Nephron progenitor cell (in vitro differentiated cells): Measurements from ENCODE around the gene TRIM62.
A peak's percentile ranks its signal among the peaks of the same experiment; 100 is the strongest.

Source experiments
- DNase-seq: peaks from one replicate; pipeline ENCODE4 v3.0.0; 2021
- H3K27ac Mint-ChIP-seq: 2 replicates; pipeline ENCODE4 v1.8.0; 2021; ENCODE audit warnings: mild to moderate bottlenecking, moderate library complexity, mixed read lengths
- H3K27me3 Mint-ChIP-seq: 2 replicates; pipeline ENCODE4 v1.8.0; 2021; ENCODE audit warnings: mild to moderate bottlenecking, low read depth, mixed read lengths; ENCODE audit not compliant: poor library complexity
- H3K36me3 Mint-ChIP-seq: 2 replicates; pipeline ENCODE4 v1.8.0; 2021; ENCODE audit warnings: low read depth, mixed read lengths
- H3K4me1 Mint-ChIP-seq: 2 replicates; pipeline ENCODE4 v1.8.0; 2021; ENCODE audit warnings: mixed read lengths
- H3K4me3 Mint-ChIP-seq: 2 replicates; pipeline ENCODE4 v1.8.0; 2021; ENCODE audit warnings: mild to moderate bottlenecking, moderate library complexity, mixed read lengths
- H3K9me3 Mint-ChIP-seq: 2 replicates; pipeline ENCODE4 v1.8.0; 2021; ENCODE audit warnings: mild to moderate bottlenecking, moderate library complexity, mixed read lengths
- TF ChIP-seq, protein P1 (sequence below): fragments of 200-600 bp; sonication (generic); IDR thresholded peaks from 2 replicates; pipeline ENCODE4 v1.5.0; 2021; ENCODE audit warnings: antibody characterized with exemption

The TRIM62 gene

DNA sequence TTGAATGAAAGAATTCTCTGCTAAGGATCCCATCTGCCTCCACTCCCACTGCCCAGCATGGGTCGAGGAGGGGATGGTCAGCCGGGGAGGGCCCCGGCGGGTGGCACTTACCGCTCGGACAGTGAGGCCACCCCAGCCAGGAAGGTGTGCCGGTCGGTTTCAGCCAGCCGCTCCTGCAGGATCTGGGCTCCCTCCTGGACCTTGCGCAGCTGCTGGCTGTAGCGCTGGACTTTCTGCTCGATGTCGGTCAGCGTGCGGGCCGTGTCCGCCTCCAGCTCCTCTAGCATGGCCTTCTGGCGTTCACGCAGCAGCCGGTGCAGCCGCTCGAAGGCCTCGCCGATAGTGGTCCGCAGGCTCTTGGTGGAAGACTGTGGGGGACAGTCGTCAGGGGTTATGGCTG, 22.3 kb downstream of the TRIM62 start:
- Mint-ChIP-seq H3K4me3 (no peak overlapping the region), H3K9me3 (no peaks in the 10 kb centered on the region), H3K27me3 (peaks cover 5% of the 10 kb centered on the region), H3K27ac (no peak overlapping the region), H3K36me3 (peaks cover 44% of the 10 kb centered on the region), H3K4me1 (peaks cover 65% of the 10 kb centered on the region)
- TF ChIP-seq, protein P1, sequence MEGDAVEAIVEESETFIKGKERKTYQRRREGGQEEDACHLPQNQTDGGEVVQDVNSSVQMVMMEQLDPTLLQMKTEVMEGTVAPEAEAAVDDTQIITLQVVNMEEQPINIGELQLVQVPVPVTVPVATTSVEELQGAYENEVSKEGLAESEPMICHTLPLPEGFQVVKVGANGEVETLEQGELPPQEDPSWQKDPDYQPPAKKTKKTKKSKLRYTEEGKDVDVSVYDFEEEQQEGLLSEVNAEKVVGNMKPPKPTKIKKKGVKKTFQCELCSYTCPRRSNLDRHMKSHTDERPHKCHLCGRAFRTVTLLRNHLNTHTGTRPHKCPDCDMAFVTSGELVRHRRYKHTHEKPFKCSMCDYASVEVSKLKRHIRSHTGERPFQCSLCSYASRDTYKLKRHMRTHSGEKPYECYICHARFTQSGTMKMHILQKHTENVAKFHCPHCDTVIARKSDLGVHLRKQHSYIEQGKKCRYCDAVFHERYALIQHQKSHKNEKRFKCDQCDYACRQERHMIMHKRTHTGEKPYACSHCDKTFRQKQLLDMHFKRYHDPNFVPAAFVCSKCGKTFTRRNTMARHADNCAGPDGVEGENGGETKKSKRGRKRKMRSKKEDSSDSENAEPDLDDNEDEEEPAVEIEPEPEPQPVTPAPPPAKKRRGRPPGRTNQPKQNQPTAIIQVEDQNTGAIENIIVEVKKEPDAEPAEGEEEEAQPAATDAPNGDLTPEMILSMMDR: no peak
- DNase-seq: no peak

DNA sequence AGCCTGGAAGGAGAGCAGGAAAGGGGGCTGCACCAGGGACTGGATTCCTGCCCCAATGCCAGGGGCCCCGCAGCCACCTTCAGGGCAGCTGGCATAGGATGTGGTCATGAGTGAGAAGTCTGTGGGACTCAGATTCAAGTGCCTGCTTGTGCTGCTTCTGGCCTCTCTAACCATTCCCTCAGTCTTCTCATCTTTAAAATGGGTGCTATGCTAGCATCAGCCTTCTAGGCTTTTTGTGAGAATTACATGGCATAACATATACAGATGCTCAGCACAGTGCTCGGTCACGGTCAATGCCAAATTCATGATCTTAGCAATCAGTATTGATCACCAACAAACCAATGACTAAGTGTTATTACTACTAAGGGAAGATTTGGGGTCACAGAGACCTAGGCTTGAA, 23.5 kb downstream of the TRIM62 start:
- peaks cover 61% of the 10 kb centered on the region for H3K4me1 Mint-ChIP-seq
- H3K27me3 Mint-ChIP-seq: peaks cover 5% of the 10 kb centered on the region
- no peak overlapping the region for H3K27ac Mint-ChIP-seq
- H3K4me3 Mint-ChIP-seq: no peak overlapping the region
- no peak for DNase-seq
- TF ChIP-seq, protein P1: no peak
- peaks cover 50% of the 10 kb centered on the region for H3K36me3 Mint-ChIP-seq
- H3K9me3 Mint-ChIP-seq: no peaks in the 10 kb centered on the region

DNA sequence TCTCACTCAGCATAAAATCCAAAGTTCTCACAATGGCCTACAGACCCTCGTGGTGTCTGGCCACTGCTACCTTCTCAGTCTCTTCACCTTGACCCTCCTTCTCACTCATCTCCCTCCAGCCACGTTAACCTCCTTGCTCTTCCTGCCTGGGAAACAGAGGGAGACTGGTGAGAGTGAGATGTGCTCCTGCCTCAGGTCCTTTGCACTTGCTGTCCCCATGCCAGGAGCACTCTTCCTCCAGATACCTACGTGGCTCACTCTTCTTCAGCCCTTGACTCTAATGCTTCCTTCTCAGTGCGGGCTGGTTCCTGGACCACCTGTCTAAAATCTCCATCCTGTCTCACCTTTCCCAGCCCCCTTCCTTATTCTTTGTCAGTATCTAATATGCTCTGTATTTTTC, 24.7 kb downstream of the TRIM62 start:
- Mint-ChIP-seq H3K4me1 (peaks cover 61% of the 10 kb centered on the region), H3K9me3 (no peaks in the 10 kb centered on the region), H3K36me3 (peaks cover 50% of the 10 kb centered on the region), H3K27me3 (peaks cover 5% of the 10 kb centered on the region), H3K4me3 (no peak overlapping the region), H3K27ac (peak overlapping the region; percentile 8)
- TF ChIP-seq, protein P1: no peak
- DNase-seq: no peak

DNA sequence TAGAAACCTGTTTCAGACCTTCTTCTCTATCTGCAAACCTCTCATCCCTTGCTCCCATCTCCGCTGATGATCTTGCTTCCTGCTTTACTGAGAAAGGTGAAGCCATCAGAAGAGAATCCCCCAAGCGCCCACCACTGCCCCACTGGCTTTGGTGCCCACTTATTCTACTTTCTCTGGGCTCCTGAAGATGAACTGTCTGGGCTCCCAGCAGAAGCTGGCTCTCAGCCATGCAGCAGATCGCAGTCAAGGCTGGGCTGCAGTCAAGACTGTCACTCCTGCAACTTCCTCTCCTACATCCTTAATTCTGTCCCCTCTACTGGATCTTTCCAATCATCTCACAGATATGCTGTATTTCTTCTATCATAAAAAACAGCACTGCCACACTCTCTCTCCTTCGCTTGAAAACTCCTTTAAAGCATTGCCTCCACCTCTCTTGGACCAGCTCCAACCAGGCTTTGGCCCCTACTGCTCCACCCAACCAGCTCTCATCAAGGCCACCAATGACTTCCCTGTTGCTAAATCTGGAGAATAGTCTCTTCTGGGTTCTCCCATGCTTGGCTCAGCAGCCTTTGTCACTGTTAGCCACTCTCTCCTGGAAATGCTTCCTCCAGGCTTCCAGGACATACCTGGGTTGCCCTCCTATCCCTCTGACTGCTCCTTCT, 25.8 kb downstream of the TRIM62 start:
- Mint-ChIP-seq H3K27ac (peak overlapping the region; percentile 60), H3K4me3 (no peak overlapping the region), H3K4me1 (peaks cover 61% of the 10 kb centered on the region), H3K9me3 (no peaks in the 10 kb centered on the region), H3K36me3 (peaks cover 50% of the 10 kb centered on the region), H3K27me3 (peaks cover 2% of the 10 kb centered on the region)
- TF ChIP-seq, protein P1: no peak
- no peak for DNase-seq

DNA sequence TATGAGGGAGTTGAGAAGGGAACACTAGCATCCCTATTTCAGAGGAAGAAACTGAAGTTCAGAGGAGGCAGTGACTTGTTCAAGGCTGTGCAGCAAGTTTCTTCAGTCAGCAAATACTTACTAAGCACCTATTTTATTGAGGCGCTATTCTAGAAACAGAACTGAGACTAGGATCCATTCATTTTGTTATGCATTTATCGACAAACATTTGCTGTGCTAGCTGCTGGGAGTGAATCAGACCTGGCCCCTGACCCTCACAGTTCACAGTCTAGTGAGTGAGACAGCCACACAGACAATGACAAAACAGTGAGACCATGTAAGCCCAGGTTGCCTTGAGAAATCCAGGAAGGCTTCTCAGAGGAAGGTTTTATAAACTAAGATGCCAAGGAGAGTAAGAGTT, 28.2 kb downstream of the TRIM62 start:
- H3K4me1 Mint-ChIP-seq: peaks cover 60% of the 10 kb centered on the region
- no peaks in the 10 kb centered on the region for H3K9me3 Mint-ChIP-seq
- DNase-seq: no peak
- no peaks in the 10 kb centered on the region for H3K27me3 Mint-ChIP-seq
- TF ChIP-seq, protein P1: no peak
- peak overlapping the region; percentile 8 for H3K4me3 Mint-ChIP-seq
- peak overlapping the region; percentile 94 for H3K27ac Mint-ChIP-seq
- peaks cover 41% of the 10 kb centered on the region for H3K36me3 Mint-ChIP-seq
